Measurements from ENCODE around the gene AMH. TPM values are rescaled to one million over a fixed set of nuclear protein-coding genes. Genes with fewer than 3 reads are reported as not detected.

AMH gene
- total and polyA plus RNA-seq, 12 donors, result 0.15 to 1.0 (median 0.41) TPM

DNA sequence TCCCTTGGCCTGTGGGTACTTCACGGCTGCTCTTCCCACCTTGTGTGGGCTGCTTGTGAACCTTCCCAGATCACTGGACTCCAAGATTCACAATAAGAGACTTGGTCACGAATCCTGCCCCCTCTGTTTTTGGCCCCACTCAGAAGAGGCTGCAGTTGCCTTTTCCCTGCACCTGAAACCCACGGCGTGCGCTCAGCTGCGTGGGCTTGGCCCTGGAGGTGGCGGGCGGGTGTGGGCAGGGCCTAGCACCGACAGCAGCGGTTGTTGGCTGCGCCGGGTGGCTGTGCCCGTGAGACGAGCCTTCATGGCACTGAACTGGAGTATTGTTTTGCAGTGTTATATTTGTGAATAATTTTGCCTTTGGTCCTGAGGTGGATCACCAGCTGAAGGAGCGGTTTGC lies 46.8 kb upstream of the AMH start:
- Histone ChIP-seq H3K4me1 (peaks cover 0 to 9% (median 0%) of the 10 kb centered on the region in 9 donors), H3K27ac (no peak overlapping the region), H3K27me3 (no peaks in the 10 kb centered on the region), H3K36me3 (peaks cover 0 to 84% (median 7%) of the 10 kb centered on the region in 9 donors), H3K4me3 (no peak overlapping the region), H3K9me3 (no peaks in the 10 kb centered on the region)
- DNase-seq (no peak), ATAC-seq (no peak)
- no peak for TF ChIP-seq CTCF (IDR thresholded peaks at IDR 0.05)
- intact Hi-C loops (cut with DNase I), result no loop called here
- 95% methylated on average over 15 of the region's 15 CpGs for WGBS, 2 donors

DNA sequence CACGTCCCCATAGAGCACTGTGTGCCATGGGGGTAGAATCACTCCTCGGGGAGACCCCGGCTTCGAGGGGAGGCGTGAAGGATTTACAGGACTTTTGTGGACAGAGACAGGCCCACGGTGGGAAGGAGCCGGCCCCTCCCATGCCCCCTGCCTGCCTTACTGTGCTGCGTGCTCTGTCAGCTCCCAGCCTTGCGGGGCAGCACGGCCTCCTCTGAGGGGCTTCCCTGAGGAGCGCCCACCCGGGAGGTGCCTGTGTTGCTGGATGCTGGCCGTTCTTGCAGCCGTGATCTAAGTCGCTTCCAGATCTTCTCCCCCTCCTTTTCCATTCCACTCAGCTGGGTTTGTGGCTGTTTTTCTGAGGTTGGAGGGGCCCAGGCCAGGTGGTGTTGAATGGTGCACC lies 42.1 kb upstream of the AMH start:
- Histone ChIP-seq H3K4me1 (peaks cover 6 to 20% (median 16%) of the 10 kb centered on the region in 9 donors), H3K4me3 (no peak overlapping the region), H3K9me3 (no peaks in the 10 kb centered on the region), H3K27me3 (no peaks in the 10 kb centered on the region), H3K36me3 (peaks cover 5 to 87% (median 25%) of the 10 kb centered on the region in 9 donors), H3K27ac (no peak overlapping the region)
- WGBS, 2 donors, result 89 to 93% methylated on average over 15 of the region's 15 CpGs
- no peak for TF ChIP-seq CTCF (IDR thresholded peaks at IDR 0.05)
- ATAC-seq (no peak), DNase-seq (no peak)
- intact Hi-C loops (cut with DNase I), result loop anchor here in 1 of 10 donors (5.0 kb wide), 1 partner anchor 50 kb away; no protein-coding TSS in a partner anchor

DNA sequence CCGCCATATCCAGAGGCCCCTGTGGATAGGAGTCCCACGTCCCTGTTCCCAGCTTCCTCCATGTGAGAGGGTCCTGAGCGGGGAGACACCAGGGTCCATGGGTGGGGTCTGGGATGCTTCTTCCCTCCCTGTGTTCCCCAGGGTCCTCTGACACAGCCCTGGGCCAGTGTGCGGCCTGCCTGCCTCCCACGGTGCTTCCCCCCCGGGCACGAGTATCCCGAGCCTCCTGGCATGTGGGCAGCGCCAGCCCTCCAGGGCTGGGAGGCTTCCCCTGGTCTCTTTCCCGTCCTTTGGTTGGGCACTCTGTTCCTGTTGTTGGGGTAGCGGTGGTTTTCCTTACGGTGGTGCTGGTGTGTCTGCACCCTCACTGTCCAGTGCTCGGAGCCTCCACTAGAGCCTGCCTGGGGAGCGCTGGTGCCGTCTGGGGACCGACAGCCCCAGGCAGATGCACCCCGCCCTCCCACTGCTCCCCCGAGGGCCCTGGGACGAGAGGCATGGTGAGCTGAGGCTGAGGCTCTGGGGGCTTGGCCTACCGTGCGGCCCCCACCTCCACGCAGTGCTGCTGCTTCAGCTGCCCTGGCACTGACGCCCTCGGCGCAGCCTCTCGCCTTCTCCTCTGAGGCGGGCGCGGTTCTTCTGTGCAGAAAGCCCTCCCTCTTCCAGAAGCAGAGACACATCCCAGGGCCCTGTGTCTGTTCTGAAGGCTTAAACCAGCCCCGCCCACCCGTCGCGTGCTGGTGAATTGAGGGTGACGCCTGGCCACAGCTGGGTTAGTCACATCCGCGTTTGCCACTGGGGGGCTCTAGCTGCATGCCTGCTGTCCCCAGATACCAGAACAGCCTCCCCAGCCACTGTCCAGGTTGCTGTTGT lies 40.9 kb upstream of the AMH start:
- Histone ChIP-seq H3K9me3 (no peaks in the 10 kb centered on the region), H3K27ac (peak overlapping the region in 5 of 10 donors; percentile 15 to 44 (median 37)), H3K4me3 (peak overlapping the region in 1 of 10 donors; percentile 9), H3K36me3 (peaks cover 5 to 87% (median 33%) of the 10 kb centered on the region in 9 donors), H3K4me1 (peaks cover 6 to 20% (median 16%) of the 10 kb centered on the region in 9 donors), H3K27me3 (no peaks in the 10 kb centered on the region)
- DNase-seq (peak; percentile 67 to 68), ATAC-seq (peak; percentile 34 to 84 (median 73))
- TF ChIP-seq CTCF (IDR thresholded peaks at IDR 0.05), result peak in 6 of 9 donors; percentile 15 to 54 (median 38)
- 55 to 56% methylated on average over 34 to 36 of the region's 36 CpGs for WGBS, 2 donors
- intact Hi-C loops (cut with DNase I), result loop anchor here in 1 of 10 donors (5.0 kb wide), 1 partner anchor 51 kb away; no protein-coding TSS in a partner anchor

DNA sequence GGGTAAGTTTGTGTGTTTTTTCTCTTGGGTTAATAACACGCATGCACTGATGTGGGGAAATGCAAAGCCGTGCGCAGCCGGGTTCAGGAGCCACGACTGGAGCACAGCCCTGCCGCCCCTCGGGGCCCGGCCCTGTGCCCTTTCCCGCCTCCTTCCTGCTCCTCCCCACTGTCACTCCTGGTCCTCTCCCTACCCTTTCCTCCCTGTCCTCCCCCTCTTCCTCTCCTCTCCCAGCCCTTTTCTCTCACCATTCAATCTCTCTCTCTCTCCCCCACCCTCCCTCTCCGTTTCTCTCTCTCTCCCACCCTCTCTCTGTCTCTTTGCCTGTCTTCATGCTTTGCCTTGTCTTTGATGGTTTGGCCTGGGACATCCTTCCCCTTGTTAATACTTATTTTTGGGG lies 40.1 kb upstream of the AMH start:
- DNase-seq, result peak in 1 of 2 donors; percentile 28
- intact Hi-C loops (cut with DNase I), result loop anchor here in 1 of 10 donors (5.0 kb wide), 1 partner anchor 52 kb away; no protein-coding TSS in a partner anchor
- WGBS, 2 donors, result 36 to 55% methylated on average over 10 of the region's 10 CpGs
- Histone ChIP-seq H3K27ac (peak overlapping the region in 4 of 10 donors; percentile 15 to 44 (median 40)), H3K4me3 (no peak overlapping the region), H3K36me3 (peaks cover 5 to 87% (median 39%) of the 10 kb centered on the region in 9 donors), H3K4me1 (peaks cover 6 to 20% (median 16%) of the 10 kb centered on the region in 9 donors), H3K9me3 (no peaks in the 10 kb centered on the region), H3K27me3 (no peaks in the 10 kb centered on the region)
- peak in 7 of 8 donors; percentile 19 to 74 (median 50) for ATAC-seq
- peak in 1 of 9 donors; percentile 2 for TF ChIP-seq CTCF (IDR thresholded peaks at IDR 0.05)
